HepG2 (cell line): ENCODE data around the gene CIT.

Experiments used
- ATM ChIP-seq: fragments of 450-650 bp; IDR thresholded peaks from 2 replicates; pipeline ENCODE4 v1.7.1; 2017; ENCODE audit warnings: mild to moderate bottlenecking, borderline replicate concordance
- BHLHE40 ChIP-seq: IDR thresholded peaks from 2 replicates; pipeline ENCODE4 v1.6.1; 2011; ENCODE audit warnings: low read length, improper control_type of control experiment
- CREM ChIP-seq, 2 experiments: sonication (generic) in 1 of 2; formaldehyde crosslinking in 1 of 2; IDR thresholded peaks; 2 replicates each; pipeline versions ENCODE4 v1.4.0 to v1.6.1; 2016 to 2020; ENCODE audit warnings: antibody characterized with exemption in 1 of 2, mild to moderate bottlenecking in 1 of 2, missing genetic modification reagents in 1 of 2
- CTCF ChIP-seq: sonication (generic); formaldehyde crosslinking; IDR thresholded peaks from 2 replicates; pipeline ENCODE4 v1.5.0; 2020; ENCODE audit warnings: mild to moderate bottlenecking, missing genetic modification reagents, moderate library complexity
- KAT2B ChIP-seq: fragments of 150-350 bp; IDR thresholded peaks from 2 replicates; pipeline ENCODE4 v1.6.1; 2014; ENCODE audit warnings: low read depth, low read length, borderline replicate concordance
- MAZ ChIP-seq, 2 experiments: sonication (generic) in 1 of 2; formaldehyde crosslinking in 1 of 2; IDR thresholded peaks; 2 replicates each; pipeline versions ENCODE4 v1.5.0 to v1.6.1; 2012 to 2020; ENCODE audit warnings: low read depth in 2 of 2, mild to moderate bottlenecking in 2 of 2, borderline replicate concordance in 1 of 2, improper control_type of control experiment in 1 of 2, low read length in 1 of 2, missing genetic modification reagents in 1 of 2, moderate library complexity in 1 of 2
- MYC ChIP-seq: sonication (generic); formaldehyde crosslinking; IDR thresholded peaks from 2 replicates; pipeline ENCODE4 v1.9.0; 2021; ENCODE audit warnings: missing genetic modification reagents, borderline replicate concordance
- POLR2A ChIP-seq, 2 experiments: IDR thresholded peaks; 2 replicates each; pipeline ENCODE4 v1.6.1; 2011; ENCODE audit warnings: low read depth in 2 of 2, low read length in 2 of 2, mild to moderate bottlenecking in 1 of 2, moderate library complexity in 1 of 2; ENCODE audit not compliant: insufficient read depth in 1 of 2
- POLR2AphosphoS5 ChIP-seq: IDR thresholded peaks from 2 replicates; pipeline ENCODE4 v1.6.1; 2012; ENCODE audit warnings: low read depth, low read length
- RXRA ChIP-seq: sonication (generic); formaldehyde crosslinking; IDR thresholded peaks from 2 replicates; pipeline ENCODE4 v1.5.1; 2020; ENCODE audit warnings: missing genetic modification reagents
- SMC3 ChIP-seq: IDR thresholded peaks from 2 replicates; pipeline ENCODE4 v1.6.1; 2011; ENCODE audit warnings: low read length, improper control_type of control experiment
- SRF ChIP-seq: IDR thresholded peaks from 2 replicates; pipeline ENCODE4 v1.6.1; 2011; ENCODE audit warnings: mild to moderate bottlenecking, low read depth, low read length, moderate library complexity
- USF2 ChIP-seq, 2 experiments: sonication (generic) in 1 of 2; formaldehyde crosslinking in 1 of 2; IDR thresholded peaks; 2 replicates each; pipeline versions ENCODE4 v1.5.1 to v1.6.1; 2011 to 2020; ENCODE audit warnings: borderline replicate concordance in 1 of 2, low read depth in 1 of 2, low read length in 1 of 2, mild to moderate bottlenecking in 1 of 2, missing genetic modification reagents in 1 of 2, moderate library complexity in 1 of 2
- ZFP36L2 ChIP-seq: sonication (generic); formaldehyde crosslinking; IDR thresholded peaks from 2 replicates; pipeline ENCODE4 v1.4.0; 2020; ENCODE audit warnings: missing genetic modification reagents

GRCh38 chr12:119676022-119676421, 201.1 kb downstream of the CIT start:
- TF ChIP-seq ZFP36L2 (CRISPR knock-in tag) (no peak), POLR2AphosphoS5 (no peak), SMC3 (no peak), USF2 (IDR thresholded peaks at IDR 0.05; ENCODE audit: low read depth, low read length) (no peak), USF2 (CRISPR knock-in tag; IDR thresholded peaks at IDR 0.05; ENCODE audit: borderline replicate concordance) (no peak), SRF (no peak), KAT2B (no peak), CTCF (CRISPR knock-in tag) (no peak), MAZ (IDR thresholded peaks at IDR 0.05; ENCODE audit: borderline replicate concordance, low read depth, low read length) (no peak), MAZ (CRISPR knock-in tag; IDR thresholded peaks at IDR 0.05; ENCODE audit: low read depth) (no peak), BHLHE40 (no peak), CREM (IDR thresholded peaks at IDR 0.05) (no peak), CREM (CRISPR knock-in tag; IDR thresholded peaks at IDR 0.05) (no peak), ATM (no peak), POLR2A (IDR thresholded peaks at IDR 0.05; ENCODE audit: insufficient read depth in 1 of 2, low read depth in 2 of 2, low read length in 2 of 2) (no peak), MYC (CRISPR knock-in tag) (no peak), RXRA (CRISPR knock-in tag) (no peak)
